ENCODE data around the gene PAK2. TPM values are rescaled to one million over a fixed set of nuclear protein-coding genes. Genes with fewer than 3 reads are reported as not detected.

PAK2 gene
- polyA plus RNA-seq, 1 of the 3 experiments (the other 2 are of a cell fraction), result 27.9 TPM

DNA sequence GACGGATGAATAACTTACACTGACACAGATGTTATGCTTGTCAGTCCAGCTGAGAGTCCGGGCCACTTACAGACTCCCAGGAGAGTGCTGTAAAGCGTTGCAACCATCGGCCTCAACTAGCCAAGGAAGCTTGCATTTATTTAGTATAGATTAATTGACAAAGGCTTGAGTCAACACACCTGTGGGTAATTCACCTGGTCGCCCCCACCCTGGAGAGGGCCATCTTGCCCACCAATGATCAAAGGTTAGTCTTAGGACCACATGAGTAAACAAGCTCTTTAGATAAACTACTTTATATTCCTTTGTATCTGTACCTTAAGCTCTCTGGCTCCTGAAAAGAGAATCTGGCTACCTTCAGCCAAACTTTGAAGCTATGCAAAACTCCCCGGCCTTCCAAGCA is 51.0 kb downstream of the PAK2 start (continued):
- TF ChIP-seq EZH2phosphoT487 (IDR thresholded peaks at IDR 0.05; ENCODE audit: borderline replicate concordance, low read depth), result no peak

DNA sequence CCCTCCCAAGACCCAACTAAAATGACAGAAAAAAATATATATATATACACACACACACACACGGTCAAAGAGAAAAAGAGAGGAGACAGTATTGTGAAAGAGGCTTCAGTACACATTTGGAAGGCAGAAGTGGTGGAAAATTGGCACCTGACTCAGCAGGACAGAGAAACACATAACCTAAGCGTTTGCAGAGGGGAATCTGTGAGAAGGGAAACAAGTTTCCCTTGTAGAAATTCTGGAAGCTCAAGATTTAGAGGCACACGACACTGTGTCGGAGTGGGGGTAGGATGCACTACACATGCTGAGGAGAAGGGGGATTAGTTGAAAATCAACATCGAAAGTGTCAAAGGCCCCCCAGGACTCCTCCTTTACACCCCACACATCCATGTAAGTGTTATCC is 53.1 kb downstream of the PAK2 start:
- H3K4me3 ChIP-seq (ENCODE audit: low read depth in 2 of 2, low read length in 1 of 2), result no peak overlapping the region
- POLR2A ChIA-PET, result no interaction called here
- CTCF ChIA-PET, result no interaction called here

More for the DNA sequence above, 53.1 kb downstream of the PAK2 start:
- Histone ChIP-seq H3K9me3 (no peaks in the 10 kb centered on the region), H3K9me2 (no peaks in the 10 kb centered on the region), H3K27ac (ENCODE audit: low read depth in 2 of 2, low read length in 1 of 2) (peak overlapping the region; percentile 50 to 76), H3K4me2 (peak overlapping the region; percentile 58), H3F3A (replicated peaks; ENCODE audit: insufficient read depth) (peaks cover 23% of the 10 kb centered on the region), H2AFZ (ENCODE audit: low read depth) (no peak overlapping the region), H4K20me1 (ENCODE audit: insufficient read depth) (peaks cover 27% of the 10 kb centered on the region), H3K36me3 (replicated peaks in 1 of 2; ENCODE audit: control insufficient read depth in 1 of 2, insufficient read depth in 2 of 2, low read length in 1 of 2) (peaks cover 4 to 34% of the 10 kb centered on the region in 2 experiments), H3K79me2 (ENCODE audit: insufficient read depth) (peaks cover 90% of the 10 kb centered on the region), H3K4me1 (ENCODE audit: control insufficient read depth in 1 of 2, insufficient read depth in 2 of 2, low read depth in 1 of 2, low read length in 1 of 2) (peaks cover 15 to 29% of the 10 kb centered on the region in 2 experiments), H3K27me3 (ENCODE audit: insufficient read depth) (no peaks in the 10 kb centered on the region), H3K9ac (0 out of 2 replicates have a peak overlapping the region, but pooled peaks have one; percentile 9)
- WGBS (ENCODE audit: low lambda C conversion rate), result 71% methylated on average over 5 of the region's 5 CpGs
- TF ChIP-seq TAF1 (IDR thresholded peaks at IDR 0.05; ENCODE audit: borderline replicate concordance, low read depth, low read length) (no peak), SIN3A (IDR thresholded peaks at IDR 0.05; ENCODE audit: borderline replicate concordance, low read depth, low read length) (no peak), GATA2 (CRISPR knock-in tag; IDR thresholded peaks at IDR 0.05) (no peak), EP300 (IDR thresholded peaks at IDR 0.05; ENCODE audit: borderline replicate concordance in 1 of 2, low read depth in 1 of 2, low read length in 1 of 2) (no peak), GABPA (IDR thresholded peaks at IDR 0.05; ENCODE audit: low read depth) (no peak), FOXM1 (IDR thresholded peaks at IDR 0.05; ENCODE audit: low read depth) (no peak), RFX5 (IDR thresholded peaks at IDR 0.05; ENCODE audit: low read length) (no peak), RAD21 (IDR thresholded peaks at IDR 0.05; ENCODE audit: low read length) (no peak), NRF1 (IDR thresholded peaks at IDR 0.05; ENCODE audit: low read depth, low read length) (no peak)
- TF ChIP-seq, protein P1, sequence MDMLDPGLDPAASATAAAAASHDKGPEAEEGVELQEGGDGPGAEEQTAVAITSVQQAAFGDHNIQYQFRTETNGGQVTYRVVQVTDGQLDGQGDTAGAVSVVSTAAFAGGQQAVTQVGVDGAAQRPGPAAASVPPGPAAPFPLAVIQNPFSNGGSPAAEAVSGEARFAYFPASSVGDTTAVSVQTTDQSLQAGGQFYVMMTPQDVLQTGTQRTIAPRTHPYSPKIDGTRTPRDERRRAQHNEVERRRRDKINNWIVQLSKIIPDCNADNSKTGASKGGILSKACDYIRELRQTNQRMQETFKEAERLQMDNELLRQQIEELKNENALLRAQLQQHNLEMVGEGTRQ (IDR thresholded peaks at IDR 0.05; ENCODE audit: borderline replicate concordance, low read depth, low read length), result no peak
- TF ChIP-seq, protein P2, sequence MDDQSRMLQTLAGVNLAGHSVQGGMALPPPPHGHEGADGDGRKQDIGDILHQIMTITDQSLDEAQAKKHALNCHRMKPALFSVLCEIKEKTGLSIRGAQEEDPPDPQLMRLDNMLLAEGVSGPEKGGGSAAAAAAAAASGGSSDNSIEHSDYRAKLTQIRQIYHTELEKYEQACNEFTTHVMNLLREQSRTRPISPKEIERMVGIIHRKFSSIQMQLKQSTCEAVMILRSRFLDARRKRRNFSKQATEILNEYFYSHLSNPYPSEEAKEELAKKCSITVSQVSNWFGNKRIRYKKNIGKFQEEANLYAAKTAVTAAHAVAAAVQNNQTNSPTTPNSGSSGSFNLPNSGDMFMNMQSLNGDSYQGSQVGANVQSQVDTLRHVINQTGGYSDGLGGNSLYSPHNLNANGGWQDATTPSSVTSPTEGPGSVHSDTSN (IDR thresholded peaks at IDR 0.05), result no peak
- TF ChIP-seq, protein P3, sequence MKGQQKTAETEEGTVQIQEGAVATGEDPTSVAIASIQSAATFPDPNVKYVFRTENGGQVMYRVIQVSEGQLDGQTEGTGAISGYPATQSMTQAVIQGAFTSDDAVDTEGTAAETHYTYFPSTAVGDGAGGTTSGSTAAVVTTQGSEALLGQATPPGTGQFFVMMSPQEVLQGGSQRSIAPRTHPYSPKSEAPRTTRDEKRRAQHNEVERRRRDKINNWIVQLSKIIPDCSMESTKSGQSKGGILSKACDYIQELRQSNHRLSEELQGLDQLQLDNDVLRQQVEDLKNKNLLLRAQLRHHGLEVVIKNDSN (IDR thresholded peaks at IDR 0.05; ENCODE audit: borderline replicate concordance, low read depth), result no peak
- TF ChIP-seq, protein P4, sequence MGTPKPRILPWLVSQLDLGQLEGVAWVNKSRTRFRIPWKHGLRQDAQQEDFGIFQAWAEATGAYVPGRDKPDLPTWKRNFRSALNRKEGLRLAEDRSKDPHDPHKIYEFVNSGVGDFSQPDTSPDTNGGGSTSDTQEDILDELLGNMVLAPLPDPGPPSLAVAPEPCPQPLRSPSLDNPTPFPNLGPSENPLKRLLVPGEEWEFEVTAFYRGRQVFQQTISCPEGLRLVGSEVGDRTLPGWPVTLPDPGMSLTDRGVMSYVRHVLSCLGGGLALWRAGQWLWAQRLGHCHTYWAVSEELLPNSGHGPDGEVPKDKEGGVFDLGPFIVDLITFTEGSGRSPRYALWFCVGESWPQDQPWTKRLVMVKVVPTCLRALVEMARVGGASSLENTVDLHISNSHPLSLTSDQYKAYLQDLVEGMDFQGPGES (IDR thresholded peaks at IDR 0.05; ENCODE audit: low read depth, low read length), result no peak
- TF ChIP-seq, protein P5, sequence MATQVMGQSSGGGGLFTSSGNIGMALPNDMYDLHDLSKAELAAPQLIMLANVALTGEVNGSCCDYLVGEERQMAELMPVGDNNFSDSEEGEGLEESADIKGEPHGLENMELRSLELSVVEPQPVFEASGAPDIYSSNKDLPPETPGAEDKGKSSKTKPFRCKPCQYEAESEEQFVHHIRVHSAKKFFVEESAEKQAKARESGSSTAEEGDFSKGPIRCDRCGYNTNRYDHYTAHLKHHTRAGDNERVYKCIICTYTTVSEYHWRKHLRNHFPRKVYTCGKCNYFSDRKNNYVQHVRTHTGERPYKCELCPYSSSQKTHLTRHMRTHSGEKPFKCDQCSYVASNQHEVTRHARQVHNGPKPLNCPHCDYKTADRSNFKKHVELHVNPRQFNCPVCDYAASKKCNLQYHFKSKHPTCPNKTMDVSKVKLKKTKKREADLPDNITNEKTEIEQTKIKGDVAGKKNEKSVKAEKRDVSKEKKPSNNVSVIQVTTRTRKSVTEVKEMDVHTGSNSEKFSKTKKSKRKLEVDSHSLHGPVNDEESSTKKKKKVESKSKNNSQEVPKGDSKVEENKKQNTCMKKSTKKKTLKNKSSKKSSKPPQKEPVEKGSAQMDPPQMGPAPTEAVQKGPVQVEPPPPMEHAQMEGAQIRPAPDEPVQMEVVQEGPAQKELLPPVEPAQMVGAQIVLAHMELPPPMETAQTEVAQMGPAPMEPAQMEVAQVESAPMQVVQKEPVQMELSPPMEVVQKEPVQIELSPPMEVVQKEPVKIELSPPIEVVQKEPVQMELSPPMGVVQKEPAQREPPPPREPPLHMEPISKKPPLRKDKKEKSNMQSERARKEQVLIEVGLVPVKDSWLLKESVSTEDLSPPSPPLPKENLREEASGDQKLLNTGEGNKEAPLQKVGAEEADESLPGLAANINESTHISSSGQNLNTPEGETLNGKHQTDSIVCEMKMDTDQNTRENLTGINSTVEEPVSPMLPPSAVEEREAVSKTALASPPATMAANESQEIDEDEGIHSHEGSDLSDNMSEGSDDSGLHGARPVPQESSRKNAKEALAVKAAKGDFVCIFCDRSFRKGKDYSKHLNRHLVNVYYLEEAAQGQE (IDR thresholded peaks at IDR 0.05; ENCODE audit: low read depth, low read length), result no peak
- no peak for DNase-seq
